H1 (cell line): ENCODE measurements around the gene TRIM67. TPM values are rescaled to one million over a fixed set of nuclear protein-coding genes. Genes with fewer than 3 reads are reported as not detected.

Source experiments
- CBX8 ChIP-seq: fragments of 300-800, 300-1000 bp; sonication (generic); IDR thresholded peaks from 2 replicates; pipeline ENCODE4 v1.7.1; 2016; ENCODE audit warnings: low read depth, low read length, borderline replicate concordance
- GTF2F1 ChIP-seq: IDR thresholded peaks from 2 replicates; pipeline ENCODE4 v1.6.1; 2012; ENCODE audit warnings: low read depth, low read length, improper control_type of control experiment, borderline replicate concordance
- RFX5 ChIP-seq: IDR thresholded peaks from 2 replicates; pipeline ENCODE4 v1.6.1; 2011; ENCODE audit warnings: low read depth, low read length, improper control_type of control experiment, borderline replicate concordance
- polyA plus RNA-seq, 7 experiments: library from polyadenylated mRNA; depleted of rRNA in 3 of 7; stranded (reverse) in 5 of 7; unstranded in 2 of 7; fragments of >200 nt in 5 of 7; fragments of 200-250 nt in 2 of 7; gene quantifications; 1 replicate in 5 of 7; 2 replicates in 1 of 7; 4 replicates in 1 of 7; pipeline versions ENCODE4 v1.2.1 to v1.2.3, GENCODE V29; 2011 to 2013; ENCODE audit warnings: missing spikeins in 2 of 7, mixed read lengths in 2 of 7
- total RNA-seq: library from RNA; stranded (reverse); fragmentation: NEBNext Ultra II Directional; extraction: Animal tissue kit (Norgen Biotek cat#: 25700); gene quantifications from 2 replicates; pipeline ENCODE4 v1.2.1, GENCODE V29; 2021
- TF ChIP-seq, protein P1 (sequence below): fragments of 300-600 bp; sonication (generic); IDR thresholded peaks from 2 replicates; pipeline ENCODE4 v1.7.1; 2012; ENCODE audit warnings: low read length, moderate library complexity, mild to moderate bottlenecking, inconsistent platforms; ENCODE audit not compliant: insufficient replicate concordance

The TRIM67 gene
- total and polyA plus RNA-seq, 2 of the 8 experiments (the other 6 are each of a cell fraction or from before 2014, with no cell fraction given), result under 0.01 TPM; not detected in 1

DNA sequence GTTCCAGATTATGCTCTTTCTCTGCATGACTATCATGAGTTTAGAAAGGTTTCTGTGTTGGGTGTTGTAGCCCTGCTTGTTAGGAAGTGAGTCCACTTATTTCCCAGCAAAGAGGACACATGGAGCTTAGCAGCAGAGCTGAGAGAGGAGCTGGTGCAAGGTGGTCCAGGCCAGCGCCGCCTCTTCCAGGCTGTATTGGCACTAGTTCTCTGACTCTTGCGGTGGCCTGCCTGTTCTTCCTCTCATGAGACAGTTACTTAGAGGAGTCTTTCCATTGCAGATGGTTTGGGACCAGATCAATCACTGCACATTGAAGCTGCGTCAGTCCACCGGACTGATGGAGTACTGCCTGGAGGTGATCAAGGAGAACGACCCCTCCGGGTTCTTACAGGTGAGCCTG, 38.0 kb downstream of the TRIM67 start (continued):
- TF ChIP-seq RFX5 (no peak), GTF2F1 (no peak), CBX8 (no peak)
- TF ChIP-seq, protein P1, sequence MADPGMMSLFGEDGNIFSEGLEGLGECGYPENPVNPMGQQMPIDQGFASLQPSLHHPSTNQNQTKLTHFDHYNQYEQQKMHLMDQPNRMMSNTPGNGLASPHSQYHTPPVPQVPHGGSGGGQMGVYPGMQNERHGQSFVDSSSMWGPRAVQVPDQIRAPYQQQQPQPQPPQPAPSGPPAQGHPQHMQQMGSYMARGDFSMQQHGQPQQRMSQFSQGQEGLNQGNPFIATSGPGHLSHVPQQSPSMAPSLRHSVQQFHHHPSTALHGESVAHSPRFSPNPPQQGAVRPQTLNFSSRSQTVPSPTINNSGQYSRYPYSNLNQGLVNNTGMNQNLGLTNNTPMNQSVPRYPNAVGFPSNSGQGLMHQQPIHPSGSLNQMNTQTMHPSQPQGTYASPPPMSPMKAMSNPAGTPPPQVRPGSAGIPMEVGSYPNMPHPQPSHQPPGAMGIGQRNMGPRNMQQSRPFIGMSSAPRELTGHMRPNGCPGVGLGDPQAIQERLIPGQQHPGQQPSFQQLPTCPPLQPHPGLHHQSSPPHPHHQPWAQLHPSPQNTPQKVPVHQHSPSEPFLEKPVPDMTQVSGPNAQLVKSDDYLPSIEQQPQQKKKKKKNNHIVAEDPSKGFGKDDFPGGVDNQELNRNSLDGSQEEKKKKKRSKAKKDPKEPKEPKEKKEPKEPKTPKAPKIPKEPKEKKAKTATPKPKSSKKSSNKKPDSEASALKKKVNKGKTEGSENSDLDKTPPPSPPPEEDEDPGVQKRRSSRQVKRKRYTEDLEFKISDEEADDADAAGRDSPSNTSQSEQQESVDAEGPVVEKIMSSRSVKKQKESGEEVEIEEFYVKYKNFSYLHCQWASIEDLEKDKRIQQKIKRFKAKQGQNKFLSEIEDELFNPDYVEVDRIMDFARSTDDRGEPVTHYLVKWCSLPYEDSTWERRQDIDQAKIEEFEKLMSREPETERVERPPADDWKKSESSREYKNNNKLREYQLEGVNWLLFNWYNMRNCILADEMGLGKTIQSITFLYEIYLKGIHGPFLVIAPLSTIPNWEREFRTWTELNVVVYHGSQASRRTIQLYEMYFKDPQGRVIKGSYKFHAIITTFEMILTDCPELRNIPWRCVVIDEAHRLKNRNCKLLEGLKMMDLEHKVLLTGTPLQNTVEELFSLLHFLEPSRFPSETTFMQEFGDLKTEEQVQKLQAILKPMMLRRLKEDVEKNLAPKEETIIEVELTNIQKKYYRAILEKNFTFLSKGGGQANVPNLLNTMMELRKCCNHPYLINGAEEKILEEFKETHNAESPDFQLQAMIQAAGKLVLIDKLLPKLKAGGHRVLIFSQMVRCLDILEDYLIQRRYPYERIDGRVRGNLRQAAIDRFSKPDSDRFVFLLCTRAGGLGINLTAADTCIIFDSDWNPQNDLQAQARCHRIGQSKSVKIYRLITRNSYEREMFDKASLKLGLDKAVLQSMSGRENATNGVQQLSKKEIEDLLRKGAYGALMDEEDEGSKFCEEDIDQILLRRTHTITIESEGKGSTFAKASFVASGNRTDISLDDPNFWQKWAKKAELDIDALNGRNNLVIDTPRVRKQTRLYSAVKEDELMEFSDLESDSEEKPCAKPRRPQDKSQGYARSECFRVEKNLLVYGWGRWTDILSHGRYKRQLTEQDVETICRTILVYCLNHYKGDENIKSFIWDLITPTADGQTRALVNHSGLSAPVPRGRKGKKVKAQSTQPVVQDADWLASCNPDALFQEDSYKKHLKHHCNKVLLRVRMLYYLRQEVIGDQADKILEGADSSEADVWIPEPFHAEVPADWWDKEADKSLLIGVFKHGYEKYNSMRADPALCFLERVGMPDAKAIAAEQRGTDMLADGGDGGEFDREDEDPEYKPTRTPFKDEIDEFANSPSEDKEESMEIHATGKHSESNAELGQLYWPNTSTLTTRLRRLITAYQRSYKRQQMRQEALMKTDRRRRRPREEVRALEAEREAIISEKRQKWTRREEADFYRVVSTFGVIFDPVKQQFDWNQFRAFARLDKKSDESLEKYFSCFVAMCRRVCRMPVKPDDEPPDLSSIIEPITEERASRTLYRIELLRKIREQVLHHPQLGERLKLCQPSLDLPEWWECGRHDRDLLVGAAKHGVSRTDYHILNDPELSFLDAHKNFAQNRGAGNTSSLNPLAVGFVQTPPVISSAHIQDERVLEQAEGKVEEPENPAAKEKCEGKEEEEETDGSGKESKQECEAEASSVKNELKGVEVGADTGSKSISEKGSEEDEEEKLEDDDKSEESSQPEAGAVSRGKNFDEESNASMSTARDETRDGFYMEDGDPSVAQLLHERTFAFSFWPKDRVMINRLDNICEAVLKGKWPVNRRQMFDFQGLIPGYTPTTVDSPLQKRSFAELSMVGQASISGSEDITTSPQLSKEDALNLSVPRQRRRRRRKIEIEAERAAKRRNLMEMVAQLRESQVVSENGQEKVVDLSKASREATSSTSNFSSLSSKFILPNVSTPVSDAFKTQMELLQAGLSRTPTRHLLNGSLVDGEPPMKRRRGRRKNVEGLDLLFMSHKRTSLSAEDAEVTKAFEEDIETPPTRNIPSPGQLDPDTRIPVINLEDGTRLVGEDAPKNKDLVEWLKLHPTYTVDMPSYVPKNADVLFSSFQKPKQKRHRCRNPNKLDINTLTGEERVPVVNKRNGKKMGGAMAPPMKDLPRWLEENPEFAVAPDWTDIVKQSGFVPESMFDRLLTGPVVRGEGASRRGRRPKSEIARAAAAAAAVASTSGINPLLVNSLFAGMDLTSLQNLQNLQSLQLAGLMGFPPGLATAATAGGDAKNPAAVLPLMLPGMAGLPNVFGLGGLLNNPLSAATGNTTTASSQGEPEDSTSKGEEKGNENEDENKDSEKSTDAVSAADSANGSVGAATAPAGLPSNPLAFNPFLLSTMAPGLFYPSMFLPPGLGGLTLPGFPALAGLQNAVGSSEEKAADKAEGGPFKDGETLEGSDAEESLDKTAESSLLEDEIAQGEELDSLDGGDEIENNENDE, result no peak
